Endodermal cell (in vitro differentiated cells): ENCODE data around the gene MYH9. TPM values are rescaled to one million over a fixed set of nuclear protein-coding genes. Genes with fewer than 3 reads are reported as not detected.

ENCODE experiments used
- DNase-seq: peaks from one replicate; pipeline ENCODE4 v3.0.0-alpha.2; 2017
- H3K27ac ChIP-seq: 2 replicates; pipeline ENCODE4 v1.5.1; 2013; ENCODE audit warnings: mild to moderate bottlenecking, low read depth, low read length, moderate library complexity
- H3K27me3 ChIP-seq: 2 replicates; pipeline ENCODE4 v1.6.1; 2013; ENCODE audit warnings: mild to moderate bottlenecking, low read length, moderate library complexity; ENCODE audit not compliant: insufficient read depth, control insufficient read depth, poor library complexity, severe bottlenecking
- H3K36me3 ChIP-seq: 2 replicates; pipeline ENCODE4 v1.7.0; 2013; ENCODE audit warnings: mild to moderate bottlenecking, low read length, moderate library complexity; ENCODE audit not compliant: control insufficient read depth, insufficient read depth
- H3K4me1 ChIP-seq: one replicate; pipeline ENCODE4 v1.7.0; 2013; ENCODE audit warnings: low read length; ENCODE audit not compliant: control insufficient read depth, insufficient read depth
- H3K4me3 ChIP-seq: 2 replicates; pipeline ENCODE4 v1.5.1; 2013; ENCODE audit warnings: mild to moderate bottlenecking, low read length, moderate library complexity
- H3K9ac ChIP-seq: 2 replicates; pipeline ENCODE4 v1.6.1; 2013; ENCODE audit warnings: mild to moderate bottlenecking, low read length, moderate library complexity; ENCODE audit not compliant: poor library complexity, severe bottlenecking; ENCODE audit errors: extremely low read depth
- H3K9me3 ChIP-seq: 2 replicates; pipeline ENCODE4 v1.6.1; 2013; ENCODE audit warnings: mild to moderate bottlenecking, low read length, moderate library complexity; ENCODE audit not compliant: control insufficient read depth
- H3K27ac Mint-ChIP-seq: 2 replicates; pipeline ENCODE4 v1.8.0; 2020; ENCODE audit warnings: mixed read lengths
- H3K27me3 Mint-ChIP-seq: 2 replicates; pipeline ENCODE4 v1.8.0; 2021; ENCODE audit warnings: mild to moderate bottlenecking, mixed read lengths; ENCODE audit not compliant: insufficient read depth
- H3K36me3 Mint-ChIP-seq: 2 replicates; pipeline ENCODE4 v1.8.0; 2020; ENCODE audit warnings: low read depth, mixed read lengths
- H3K4me1 Mint-ChIP-seq: 2 replicates; pipeline ENCODE4 v1.8.0; 2020; ENCODE audit warnings: mixed read lengths
- H3K4me3 Mint-ChIP-seq: 2 replicates; pipeline ENCODE4 v1.8.0; 2020; ENCODE audit warnings: mild to moderate bottlenecking, moderate library complexity, mixed read lengths
- H3K9me3 Mint-ChIP-seq: 2 replicates; pipeline ENCODE4 v1.8.0; 2020; ENCODE audit warnings: mild to moderate bottlenecking, mixed read lengths
- CTCF ChIP-seq: fragments of 200-600 bp; sonication (generic); conservative IDR thresholded peaks from 2 replicates; pipeline ENCODE4 v1.5.0; 2021; ENCODE audit warnings: antibody characterized with exemption, mild to moderate bottlenecking
- whole genome bisulfite sequencing, 2 experiments: methylation state at CpG; one replicate each; pipeline versions ENCODE4 v1.1.5 to v1.1.7; 2013; ENCODE audit warnings: missing lambda C conversion rate in 2 of 2, mixed read lengths in 1 of 2; ENCODE audit not compliant: insufficient coverage in 1 of 2, insufficient read length in 1 of 2; 5-methylcytosine and 5-hydroxymethylcytosine counted together
- total RNA-seq, 2 donors: library from RNA; stranded (reverse); fragmentation: NEBNext Ultra II Directional in 1 of 2; extraction: Animal tissue kit (Norgen Biotek cat#: 25700) in 1 of 2; gene quantifications; 2 replicates in 1 of 2; 3 replicates in 1 of 2; pipeline ENCODE4 v1.2.1, GENCODE V29; 2021

The MYH9 gene
- total RNA-seq, 2 donors from 2014 or later: 270 to 288 TPM

- H3K27me3 Mint-ChIP-seq: no peaks in the 10 kb centered on the region
- peak; percentile 99 for TF ChIP-seq CTCF
- H3K4me3 Mint-ChIP-seq: no peak overlapping the region
- DNase-seq: peak; percentile 95
- no peak overlapping the region for H3K27ac ChIP-seq
- no peaks in the 10 kb centered on the region for H3K4me1 ChIP-seq
- H3K9me3 ChIP-seq: no peaks in the 10 kb centered on the region
- no peak overlapping the region for H3K4me3 ChIP-seq
- peaks cover 96% of the 10 kb centered on the region for H3K36me3 ChIP-seq
- no peaks in the 10 kb centered on the region for H3K4me1 Mint-ChIP-seq
- H3K9me3 Mint-ChIP-seq: no peaks in the 10 kb centered on the region
- H3K27ac Mint-ChIP-seq: peak overlapping the region; percentile 83
- 47 to 54% methylated on average over 6 to 13 of the region's 13 CpGs for WGBS, 2 experiments
- H3K36me3 Mint-ChIP-seq: peaks cover 89% of the 10 kb centered on the region
- H3K27me3 ChIP-seq: no peaks in the 10 kb centered on the region
- no peak overlapping the region for H3K9ac ChIP-seq
Measured at GRCh38 chr22:36301384-36301828, 86.4 kb downstream of the MYH9 start.

GRCh38 chr22:36300396-36301212, 87.2 kb downstream of the MYH9 start:
- H3K36me3 ChIP-seq: peaks cover 96% of the 10 kb centered on the region
- no peak for DNase-seq
- no peak overlapping the region for H3K4me3 ChIP-seq
- H3K9me3 Mint-ChIP-seq: no peaks in the 10 kb centered on the region
- no peaks in the 10 kb centered on the region for H3K9me3 ChIP-seq
- no peaks in the 10 kb centered on the region for H3K27me3 Mint-ChIP-seq
- H3K27ac Mint-ChIP-seq: no peak overlapping the region
- TF ChIP-seq CTCF: no peak
- no peaks in the 10 kb centered on the region for H3K4me1 Mint-ChIP-seq
- H3K4me1 ChIP-seq: no peaks in the 10 kb centered on the region
- peaks cover 87% of the 10 kb centered on the region for H3K36me3 Mint-ChIP-seq
- H3K4me3 Mint-ChIP-seq: no peak overlapping the region
- 95 to 96% methylated on average over 21 to 24 of the region's 24 CpGs for WGBS, 2 experiments
- no peak overlapping the region for H3K9ac ChIP-seq
- H3K27ac ChIP-seq: no peak overlapping the region
- H3K27me3 ChIP-seq: no peaks in the 10 kb centered on the region

GRCh38 chr22:36299911-36300310, 87.9 kb downstream of the MYH9 start:
- H3K9me3 Mint-ChIP-seq: no peaks in the 10 kb centered on the region
- Histone ChIP-seq H3K4me3 (no peak overlapping the region), H3K9ac (no peak overlapping the region), H3K27me3 (no peaks in the 10 kb centered on the region), H3K36me3 (peaks cover 96% of the 10 kb centered on the region), H3K27ac (no peak overlapping the region), H3K9me3 (no peaks in the 10 kb centered on the region), H3K4me1 (no peaks in the 10 kb centered on the region)
- no peak for TF ChIP-seq CTCF
- no peak overlapping the region for H3K27ac Mint-ChIP-seq
- 94 to 96% methylated on average over 12 of the region's 12 CpGs for WGBS, 2 experiments
- DNase-seq: no peak
- no peaks in the 10 kb centered on the region for H3K4me1 Mint-ChIP-seq
- H3K4me3 Mint-ChIP-seq: no peak overlapping the region
- H3K36me3 Mint-ChIP-seq: peaks cover 87% of the 10 kb centered on the region
- no peaks in the 10 kb centered on the region for H3K27me3 Mint-ChIP-seq
